ENCODE data around the gene PI4KB. TPM values are rescaled to one million over a fixed set of nuclear protein-coding genes. Genes with fewer than 3 reads are reported as not detected.
A peak's percentile ranks its signal among the peaks of the same experiment; 100 is the strongest.

The PI4KB gene
- total and polyA plus RNA-seq, 9 of the 15 experiments (the other 6 are each of a cell fraction or from before 2014, with no cell fraction given) = 3.1 to 65.4 (median 45.1) TPM

GRCh38 chr1:151311589-151312331, 15.5 kb downstream of the PI4KB start (continued):
- no peak for TF ChIP-seq XRCC3 (IDR thresholded peaks at IDR 0.05)
- TF ChIP-seq SUPT5H (IDR thresholded peaks at IDR 0.05) = no peak
- TF ChIP-seq POLR2H (tag; IDR thresholded peaks at IDR 0.05; ENCODE audit: low read depth) = peak; percentile 69
- peak; percentile 65 to 69; a peak in 2 of 4 replicates for TF ChIP-seq FOXK2 (conservative IDR thresholded peaks at IDR 0.05 in 1 of 2, IDR thresholded peaks at IDR 0.05 in 1 of 2; ENCODE audit: low read depth in 2 of 2)
- no peak for TF ChIP-seq PRMT5 (CRISPR knock-in tag; IDR thresholded peaks at IDR 0.05)
- TF ChIP-seq, protein P1, sequence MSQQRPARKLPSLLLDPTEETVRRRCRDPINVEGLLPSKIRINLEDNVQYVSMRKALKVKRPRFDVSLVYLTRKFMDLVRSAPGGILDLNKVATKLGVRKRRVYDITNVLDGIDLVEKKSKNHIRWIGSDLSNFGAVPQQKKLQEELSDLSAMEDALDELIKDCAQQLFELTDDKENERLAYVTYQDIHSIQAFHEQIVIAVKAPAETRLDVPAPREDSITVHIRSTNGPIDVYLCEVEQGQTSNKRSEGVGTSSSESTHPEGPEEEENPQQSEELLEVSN (IDR thresholded peaks at IDR 0.05; ENCODE audit: borderline replicate concordance in 1 of 2, extremely low read depth in 1 of 2, insufficient read depth in 1 of 2, insufficient read length in 1 of 2, low read depth in 1 of 2, low read length in 1 of 2, poor library complexity in 1 of 2, severe bottlenecking in 1 of 2) = peak; percentile 18 to 54
- peak; percentile 86 for TF ChIP-seq NCOA1 (IDR thresholded peaks at IDR 0.05; ENCODE audit: low read depth)
- TF ChIP-seq CSDE1 (IDR thresholded peaks at IDR 0.05) = no peak
- TF ChIP-seq U2AF1 (optimal IDR thresholded peaks at IDR 0.05; ENCODE audit: low read depth, low read length) = no peak
- TF ChIP-seq ERF (CRISPR knock-in tag; IDR thresholded peaks at IDR 0.05) = no peak
- TF ChIP-seq BACH1 (tag; IDR thresholded peaks at IDR 0.05) = peak; percentile 91
- peak; percentile 53 for TF ChIP-seq TEAD4 (IDR thresholded peaks at IDR 0.05; ENCODE audit: low read length)
- no peak for TF ChIP-seq TEAD4 (CRISPR knock-in tag; IDR thresholded peaks at IDR 0.05; ENCODE audit: borderline replicate concordance)
- TF ChIP-seq CREB1 (IDR thresholded peaks at IDR 0.05) = peak; percentile 86
- peak; percentile 72 for TF ChIP-seq CREB1 (CRISPR knock-in tag; IDR thresholded peaks at IDR 0.05)
- peak; percentile 81 for TF ChIP-seq NCOR1 (IDR thresholded peaks at IDR 0.05)
- no peak for TF ChIP-seq STAT6 (CRISPR knock-in tag; IDR thresholded peaks at IDR 0.05)
- TF ChIP-seq NKRF (IDR thresholded peaks at IDR 0.05; ENCODE audit: borderline replicate concordance) = peak; percentile 97
- TF ChIP-seq RBFOX2 (IDR thresholded peaks at IDR 0.05; ENCODE audit: low read depth, low read length) = peak; percentile 31; the same call in 1 of the 2 replicates
- peak; percentile 84 for TF ChIP-seq ZBED1 (IDR thresholded peaks at IDR 0.05)
- TF ChIP-seq BDP1 (IDR thresholded peaks at IDR 0.05; ENCODE audit: insufficient read depth, insufficient read length) = no peak
- TF ChIP-seq PCBP2 (IDR thresholded peaks at IDR 0.05; ENCODE audit: low read depth, low read length, poor library complexity, severe bottlenecking) = no peak
